Measurements from ENCODE around the gene BNC2.

BNC2 gene

GRCh38 chr9:16755467-16756160 lies 114.9 kb downstream of the BNC2 start:
- TF ChIP-seq, protein P1, sequence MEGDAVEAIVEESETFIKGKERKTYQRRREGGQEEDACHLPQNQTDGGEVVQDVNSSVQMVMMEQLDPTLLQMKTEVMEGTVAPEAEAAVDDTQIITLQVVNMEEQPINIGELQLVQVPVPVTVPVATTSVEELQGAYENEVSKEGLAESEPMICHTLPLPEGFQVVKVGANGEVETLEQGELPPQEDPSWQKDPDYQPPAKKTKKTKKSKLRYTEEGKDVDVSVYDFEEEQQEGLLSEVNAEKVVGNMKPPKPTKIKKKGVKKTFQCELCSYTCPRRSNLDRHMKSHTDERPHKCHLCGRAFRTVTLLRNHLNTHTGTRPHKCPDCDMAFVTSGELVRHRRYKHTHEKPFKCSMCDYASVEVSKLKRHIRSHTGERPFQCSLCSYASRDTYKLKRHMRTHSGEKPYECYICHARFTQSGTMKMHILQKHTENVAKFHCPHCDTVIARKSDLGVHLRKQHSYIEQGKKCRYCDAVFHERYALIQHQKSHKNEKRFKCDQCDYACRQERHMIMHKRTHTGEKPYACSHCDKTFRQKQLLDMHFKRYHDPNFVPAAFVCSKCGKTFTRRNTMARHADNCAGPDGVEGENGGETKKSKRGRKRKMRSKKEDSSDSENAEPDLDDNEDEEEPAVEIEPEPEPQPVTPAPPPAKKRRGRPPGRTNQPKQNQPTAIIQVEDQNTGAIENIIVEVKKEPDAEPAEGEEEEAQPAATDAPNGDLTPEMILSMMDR (IDR thresholded peaks at IDR 0.05; ENCODE audit: control extremely low read depth, extremely low read depth, low read depth, missing control alignments): no peak
- ChIA-PET POLR2A (no interaction called here), CTCF (no interaction called here)
- DNase-seq (ENCODE audit: extremely low spot score): no peak

DNA sequence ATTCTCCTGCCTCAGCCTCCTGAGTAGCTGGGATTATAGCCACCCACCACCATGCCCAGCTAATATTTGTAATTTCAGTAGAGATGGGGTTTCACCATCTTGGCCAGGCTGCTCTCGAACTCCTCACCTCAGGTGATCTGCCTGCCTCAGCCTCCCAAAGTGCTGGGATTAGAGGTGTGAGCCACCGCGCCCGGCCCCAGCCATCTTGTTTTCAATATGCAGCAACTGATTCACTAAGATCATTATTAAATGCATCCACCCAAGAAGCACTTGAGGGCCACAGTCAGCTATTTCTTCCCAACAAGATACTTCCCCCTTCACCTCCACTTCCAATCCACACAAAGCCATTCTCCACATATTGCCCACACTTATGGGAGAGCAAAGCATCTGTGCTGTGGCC lies 115.8 kb downstream of the BNC2 start:
- TF ChIP-seq, protein P1 (IDR thresholded peaks at IDR 0.05; ENCODE audit: control extremely low read depth, extremely low read depth, low read depth, missing control alignments): no peak

GRCh38 chr9:16753256-16753655 lies 117.2 kb downstream of the BNC2 start:
- TF ChIP-seq, protein P1 (IDR thresholded peaks at IDR 0.05; ENCODE audit: control extremely low read depth, extremely low read depth, low read depth, missing control alignments): no peak
- DNase-seq (ENCODE audit: extremely low spot score): no peak
- ChIA-PET POLR2A (no interaction called here), CTCF (no interaction called here)

More for the DNA sequence above, 115.8 kb downstream of the BNC2 start:
- ChIA-PET POLR2A (no interaction called here), CTCF (no interaction called here)
- DNase-seq (ENCODE audit: extremely low spot score): no peak

DNA sequence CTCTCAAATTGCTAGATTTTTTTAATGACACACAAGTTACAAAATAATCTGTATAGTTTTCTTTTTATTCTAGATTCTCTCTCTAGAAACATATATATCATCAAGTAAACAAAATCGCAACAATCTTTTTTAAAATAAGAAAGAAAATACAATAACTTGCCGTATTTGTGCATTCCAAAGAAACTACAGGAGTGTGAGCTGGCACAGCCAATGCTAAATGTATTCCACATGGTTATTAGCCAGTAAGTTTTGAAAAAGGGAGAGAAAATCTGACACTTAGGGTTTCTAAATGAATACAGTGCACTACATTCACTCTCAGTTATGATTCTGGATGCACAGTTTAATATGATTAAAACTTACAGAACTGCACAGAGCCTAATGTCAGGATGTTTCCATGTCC lies 117.9 kb downstream of the BNC2 start:
- TF ChIP-seq, protein P1 (IDR thresholded peaks at IDR 0.05; ENCODE audit: control extremely low read depth, extremely low read depth, low read depth, missing control alignments): no peak
- no peak for DNase-seq (ENCODE audit: extremely low spot score)
- ChIA-PET POLR2A (no interaction called here), CTCF (interaction anchor here (1.5 kb wide), 1 partner anchor 10 kb away, joined by 4 read pairs; no protein-coding TSS in a partner anchor)

DNA sequence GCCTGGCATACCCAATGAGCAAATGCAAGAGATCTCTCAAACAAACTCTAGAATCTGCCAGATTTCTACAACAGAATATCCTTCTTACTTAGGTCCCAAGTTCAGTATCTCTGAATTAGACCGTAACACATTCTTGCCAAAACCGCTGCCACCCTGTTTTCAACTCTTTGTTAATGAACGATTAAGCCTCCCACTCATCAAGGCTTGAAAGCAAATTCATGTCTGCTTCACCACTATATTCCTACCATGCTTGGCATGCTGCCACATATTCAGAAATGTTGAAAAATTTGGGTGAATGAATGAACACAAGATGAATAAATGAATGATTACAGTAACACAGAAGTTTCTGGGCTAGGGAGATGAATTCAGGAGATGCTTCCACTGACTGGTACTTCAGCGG lies 119.9 kb downstream of the BNC2 start:
- CTCF ChIA-PET: no interaction called here
- TF ChIP-seq, protein P1 (IDR thresholded peaks at IDR 0.05; ENCODE audit: control extremely low read depth, extremely low read depth, low read depth, missing control alignments): no peak
- POLR2A ChIA-PET: no interaction called here
- DNase-seq (ENCODE audit: extremely low spot score): no peak

GRCh38 chr9:16745359-16745758 lies 125.1 kb downstream of the BNC2 start:
- POLR2A ChIA-PET: no interaction called here
- TF ChIP-seq, protein P1 (IDR thresholded peaks at IDR 0.05; ENCODE audit: control extremely low read depth, extremely low read depth, low read depth, missing control alignments): no peak
- CTCF ChIA-PET: no interaction called here
- DNase-seq (ENCODE audit: extremely low spot score): no peak

Measured in GM10248 (cell line).